IPS-NIHi7 (cell line): ENCODE measurements around the gene MATCAP1.
A peak's percentile ranks its signal among the peaks of the same experiment; 100 is the strongest.

ENCODE experiments used
- DNase-seq: peaks from one replicate; pipeline ENCODE4 v3.0.0; 2012; ENCODE audit warnings: mixed read lengths; ENCODE audit errors: extremely low spot score

The MATCAP1 gene

DNA sequence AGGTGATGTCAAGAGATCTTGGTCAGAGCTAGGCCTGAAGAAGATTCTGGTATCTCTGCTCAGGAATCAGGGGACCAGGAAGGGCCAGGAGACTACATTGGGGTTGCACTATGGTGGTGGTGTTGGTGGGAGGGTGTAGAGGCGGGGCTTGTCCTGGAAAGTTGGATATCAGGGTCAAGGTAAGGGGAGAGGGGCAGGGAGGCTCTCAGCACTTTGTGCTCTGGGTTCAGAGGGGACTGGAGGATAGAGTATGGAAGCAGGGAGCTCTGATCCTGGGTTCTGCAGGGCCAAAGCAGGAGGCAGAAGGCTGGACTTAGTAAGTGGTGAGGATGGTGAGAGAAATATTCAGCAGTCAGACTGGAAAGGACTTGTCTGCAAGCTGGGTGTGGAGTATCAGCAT is 10.4 kb downstream of the MATCAP1 start:
- no peak for DNase-seq

DNA sequence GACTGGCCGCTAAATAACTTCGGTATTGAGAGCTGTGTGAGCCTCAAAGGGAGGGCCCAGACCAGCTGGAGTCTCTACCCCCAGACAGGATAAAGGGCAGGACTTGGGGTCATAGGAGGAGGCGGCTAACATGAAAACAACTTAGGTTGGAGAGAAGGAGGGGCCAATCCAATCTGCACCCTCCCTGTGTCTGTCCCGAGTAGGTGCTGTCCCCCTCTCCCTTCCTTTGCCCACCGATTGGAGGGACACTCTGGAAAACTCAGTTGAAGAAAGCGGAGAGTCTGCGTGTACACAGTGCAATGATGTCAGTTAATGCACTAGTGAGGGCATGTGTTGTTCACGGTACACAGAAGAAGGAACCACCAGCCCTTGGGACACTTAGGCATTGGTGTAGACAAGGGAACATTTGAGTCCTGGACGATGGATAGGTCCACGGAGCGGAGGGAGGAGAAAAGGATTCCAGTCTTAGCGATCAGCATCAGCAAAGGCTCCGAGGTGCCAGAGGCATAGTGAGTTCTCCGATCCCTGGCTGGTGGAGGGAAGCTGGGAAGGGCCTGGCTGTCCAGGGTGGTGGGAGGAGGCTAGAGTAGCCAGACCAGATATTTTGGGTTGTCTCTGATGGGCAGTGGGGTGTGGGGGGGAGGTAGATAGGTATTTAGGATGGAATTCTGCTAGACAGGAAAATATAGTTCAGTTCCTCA is 12.7 kb downstream of the MATCAP1 start:
- DNase-seq = no peak

DNA sequence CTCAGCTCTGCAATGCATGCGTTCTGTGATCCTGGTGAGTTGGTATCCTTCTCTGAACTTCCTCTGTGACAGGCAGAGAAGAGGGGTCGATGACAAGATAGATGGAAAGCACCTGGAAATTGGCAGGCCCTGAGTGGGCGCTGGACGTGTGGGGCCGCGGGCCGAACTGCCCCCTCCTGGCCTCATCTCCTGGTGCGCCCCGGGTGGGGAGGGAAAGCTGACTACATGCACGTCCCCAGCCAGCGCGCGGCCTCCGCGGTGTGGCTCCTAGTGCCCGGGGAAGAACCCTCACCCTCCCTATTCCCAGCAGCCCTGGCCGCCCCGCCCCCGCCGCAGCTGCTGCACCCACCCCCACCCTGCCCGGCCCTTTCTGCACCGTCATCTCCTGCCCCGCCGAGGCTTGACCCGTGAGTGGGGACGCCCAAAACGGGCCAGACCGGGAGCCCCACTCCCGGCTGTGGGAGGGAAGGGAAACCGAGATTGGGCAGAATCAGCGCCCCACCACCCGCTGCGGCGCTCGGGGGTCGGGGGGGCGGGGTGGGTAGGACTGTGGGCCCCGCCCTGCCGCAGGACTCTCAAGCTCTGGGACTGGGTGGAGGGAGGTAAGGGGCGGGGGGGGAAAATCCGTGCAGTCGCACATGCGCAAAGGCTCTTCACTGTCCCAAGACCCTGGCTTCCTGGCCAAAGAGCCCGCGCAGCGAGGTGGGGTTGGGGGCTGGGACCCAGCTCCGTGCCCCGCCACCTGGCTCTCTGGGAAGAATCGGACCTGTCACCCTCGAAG is 13.4 kb downstream of the MATCAP1 start, which contains the start of gene NOL3:
Gene NOL3 (plus strand): TSS at position 371 of the 781 bp plus-strand sequence.
- DNase-seq = peak; percentile 83

- peak; percentile 71 for DNase-seq
Measured at GRCh38 chr16:67169642-67170167, 14.1 kb downstream of the MATCAP1 start.

DNA sequence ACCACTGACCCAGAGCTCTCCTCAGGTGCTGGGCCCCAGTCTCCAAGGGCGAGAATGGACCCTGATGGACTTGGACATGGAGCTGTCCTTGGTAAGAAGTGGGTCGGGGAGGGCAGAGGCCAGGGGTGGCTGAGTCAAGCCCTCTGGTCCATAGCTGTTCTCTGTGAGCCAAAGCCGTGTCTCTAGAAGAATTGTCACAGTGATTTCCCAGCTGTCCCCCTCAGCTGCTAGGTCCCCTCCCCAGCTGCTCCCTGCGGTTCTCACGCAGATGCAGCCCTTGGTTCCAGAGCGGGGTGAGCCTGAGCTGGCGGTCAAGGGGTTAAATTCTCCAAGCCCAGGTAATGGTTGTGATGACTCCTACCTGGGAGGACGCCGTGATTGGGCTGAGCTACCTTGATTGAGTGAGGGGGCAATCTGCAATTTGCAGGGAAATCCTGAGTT is 14.7 kb downstream of the MATCAP1 start:
- no peak for DNase-seq

DNA sequence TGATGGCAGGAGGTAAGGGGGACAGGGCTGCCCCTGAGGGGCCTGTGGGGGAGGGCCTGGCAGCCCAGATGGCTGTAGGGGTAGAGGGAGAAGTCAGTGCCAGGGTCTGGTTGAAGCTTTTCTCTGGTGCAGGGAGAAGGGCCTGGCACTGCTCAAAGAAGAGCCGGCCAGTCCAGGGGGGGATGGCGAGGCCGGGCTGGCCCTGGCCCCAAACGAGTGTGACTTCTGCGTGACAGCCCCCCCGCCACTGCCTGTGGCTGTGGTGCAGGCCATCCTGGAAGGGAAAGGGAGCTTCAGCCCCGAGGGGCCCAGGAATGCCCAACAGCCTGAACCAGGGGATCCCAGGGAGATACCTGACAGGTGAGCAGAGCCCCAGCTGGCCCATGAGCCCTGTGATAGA is 16.2 kb downstream of the MATCAP1 start:
- no peak for DNase-seq

DNA sequence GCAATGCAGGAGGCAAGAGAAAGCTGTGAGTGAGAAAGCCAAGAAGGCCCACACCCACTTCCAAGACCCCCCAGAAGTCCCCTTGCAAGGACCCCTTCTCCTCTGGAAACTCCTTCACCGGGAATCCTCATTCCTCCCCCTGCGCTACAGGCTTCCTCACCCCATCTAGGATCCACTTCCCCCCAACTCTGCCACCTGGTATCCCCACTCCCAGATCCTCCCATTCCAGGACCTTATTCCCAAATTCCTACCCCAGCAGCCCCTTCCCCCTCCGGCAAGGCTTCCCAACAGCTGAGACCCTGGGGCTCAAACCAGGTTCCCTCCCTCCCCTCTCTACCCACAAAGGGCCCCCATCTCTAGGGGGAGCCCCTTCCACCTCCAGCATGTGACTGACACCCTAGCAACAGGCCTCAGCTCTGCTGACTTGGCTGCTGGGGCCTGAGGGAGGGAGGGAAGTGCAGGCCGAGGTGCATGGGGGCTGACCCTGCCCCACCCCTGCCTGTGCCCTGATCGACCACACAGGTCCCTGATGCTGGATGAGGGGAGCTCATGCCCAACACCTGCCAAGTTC is 17.1 kb downstream of the MATCAP1 start:
- no peak for DNase-seq

DNA sequence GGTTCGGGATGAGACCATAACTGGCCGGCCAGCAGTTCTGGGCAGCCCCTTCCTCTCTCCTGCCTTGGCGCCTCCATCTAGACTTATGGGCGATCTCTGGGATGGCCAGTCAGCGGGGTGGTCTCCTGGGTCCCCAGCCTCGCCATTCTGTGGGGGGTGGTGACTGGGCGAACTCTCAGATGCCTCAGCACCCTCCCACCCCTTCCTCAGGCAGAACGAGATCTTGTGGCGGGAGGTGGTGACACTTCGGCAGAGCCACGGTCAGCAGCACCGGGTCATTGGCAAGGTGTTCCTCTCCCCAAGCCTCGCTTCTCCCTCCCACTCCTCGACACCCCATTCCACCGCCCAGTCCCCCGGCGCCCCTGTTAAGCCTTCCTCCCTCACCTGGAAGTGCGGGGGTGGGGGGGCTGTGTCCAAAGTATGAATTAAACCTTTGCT is 17.6 kb downstream of the MATCAP1 start:
- no peak for DNase-seq

DNA sequence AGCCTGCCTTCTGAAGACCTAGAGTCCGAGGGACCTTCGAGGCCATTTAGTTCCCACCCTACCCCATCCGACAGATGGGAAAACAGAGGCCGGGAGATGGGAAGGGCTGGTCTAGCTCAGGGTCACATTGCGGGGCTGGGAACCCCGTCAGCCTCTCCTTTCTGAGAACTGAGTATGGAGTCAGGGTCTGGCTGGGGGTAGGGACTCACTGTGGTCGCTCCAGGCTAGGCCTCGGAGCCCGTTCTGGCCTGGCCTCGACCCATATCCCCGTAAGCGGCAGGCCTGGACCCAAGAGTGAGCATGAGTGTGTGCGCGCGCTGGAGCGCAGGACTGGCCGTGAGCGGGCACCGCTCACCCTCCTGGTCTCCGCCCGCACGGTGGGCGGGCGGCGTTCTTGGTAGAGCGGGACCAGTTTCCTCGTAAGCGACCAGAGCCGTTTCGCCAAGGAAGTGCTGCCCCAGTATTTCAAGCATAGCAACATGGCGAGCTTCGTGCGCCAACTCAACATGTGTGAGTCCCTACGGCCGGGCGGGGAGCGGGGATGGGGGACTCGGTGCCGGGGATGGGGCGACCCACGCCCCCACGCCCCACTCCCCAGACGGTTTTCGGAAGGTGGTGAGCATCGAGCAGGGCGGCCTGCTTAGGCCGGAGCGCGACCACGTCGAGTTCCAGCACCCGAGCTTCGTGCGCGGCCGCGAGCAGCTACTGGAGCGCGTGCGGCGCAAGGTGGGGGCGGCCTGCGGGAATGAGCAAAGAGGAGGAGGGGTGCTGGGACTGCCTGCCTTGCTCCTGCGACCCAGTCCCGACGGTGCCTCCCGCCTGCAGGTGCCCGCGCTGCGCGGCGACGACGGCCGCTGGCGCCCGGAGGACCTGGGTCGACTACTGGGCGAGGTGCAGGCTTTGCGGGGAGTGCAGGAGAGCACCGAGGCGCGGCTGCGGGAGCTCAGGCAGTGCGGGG is 18.4 kb downstream of the MATCAP1 start:
- no peak for DNase-seq

GRCh38 chr16:67164599-67165061 is 19.1 kb downstream of the MATCAP1 start, which contains the start of gene HSF4:
TSS of gene HSF4 (plus strand) at chr16:67164745. CDS start at chr16:67164812, 67 bp downstream.
- DNase-seq = no peak

DNA sequence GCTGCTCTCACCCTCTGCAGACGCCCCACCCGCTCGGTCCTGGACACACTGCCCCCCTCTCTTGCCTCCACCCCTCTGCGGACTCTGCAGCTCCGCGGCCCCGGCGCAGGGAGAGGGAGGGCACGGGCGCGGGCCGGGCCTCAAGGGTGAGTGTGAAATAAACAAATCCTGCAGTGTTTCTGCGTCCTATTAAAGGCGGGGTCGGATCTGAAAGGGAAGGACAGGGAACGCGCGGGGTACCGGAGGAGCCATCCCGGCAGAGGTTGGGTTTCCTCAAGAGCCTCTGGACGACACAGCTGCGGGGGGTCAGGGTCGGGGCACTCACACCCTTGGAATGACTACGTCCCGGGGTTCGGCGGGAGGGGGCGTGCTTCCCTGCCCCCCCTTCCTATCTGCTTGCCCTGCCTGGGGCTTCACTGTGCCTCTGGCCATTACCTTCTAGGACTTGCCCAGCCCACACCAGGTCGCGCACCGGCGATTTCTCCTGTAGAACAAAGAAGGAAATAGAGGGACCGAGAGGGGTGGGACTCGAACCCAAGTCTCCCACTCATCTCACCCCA is 19.7 kb downstream of the MATCAP1 start:
- DNase-seq = no peak

- DNase-seq = no peak
Measured at GRCh38 chr16:67163164-67163998, 20.4 kb downstream of the MATCAP1 start.

GRCh38 chr16:67162506-67163163 is 21.1 kb downstream of the MATCAP1 start:
- no peak for DNase-seq

DNA sequence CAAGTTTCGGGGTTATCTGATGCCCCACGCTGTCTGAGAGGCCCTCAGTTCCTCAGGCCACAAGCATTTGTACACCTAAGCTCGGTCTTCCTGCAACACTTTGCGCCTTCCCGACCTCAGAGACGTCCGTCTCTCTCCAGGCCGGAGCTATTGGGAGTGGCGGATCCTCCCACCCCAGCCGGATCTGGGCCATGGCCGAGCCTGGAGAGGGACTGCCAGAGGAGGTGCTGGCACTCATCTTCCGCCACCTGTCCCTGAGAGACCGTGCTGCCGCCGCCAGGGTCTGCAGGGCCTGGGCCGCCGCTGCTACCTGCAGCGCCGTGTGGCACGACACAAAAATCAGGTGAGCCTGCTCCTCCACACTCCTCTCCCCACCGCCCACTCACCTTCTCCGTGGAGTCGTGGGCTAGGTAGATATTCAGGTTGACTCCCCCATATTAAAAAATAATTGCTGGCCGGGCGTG is 22.1 kb downstream of the MATCAP1 start:
- no peak for DNase-seq

GRCh38 chr16:67158637-67159600 is 24.8 kb downstream of the MATCAP1 start:
- DNase-seq = no peak

GRCh38 chr16:67157892-67158635 is 25.7 kb downstream of the MATCAP1 start:
- no peak for DNase-seq

DNA sequence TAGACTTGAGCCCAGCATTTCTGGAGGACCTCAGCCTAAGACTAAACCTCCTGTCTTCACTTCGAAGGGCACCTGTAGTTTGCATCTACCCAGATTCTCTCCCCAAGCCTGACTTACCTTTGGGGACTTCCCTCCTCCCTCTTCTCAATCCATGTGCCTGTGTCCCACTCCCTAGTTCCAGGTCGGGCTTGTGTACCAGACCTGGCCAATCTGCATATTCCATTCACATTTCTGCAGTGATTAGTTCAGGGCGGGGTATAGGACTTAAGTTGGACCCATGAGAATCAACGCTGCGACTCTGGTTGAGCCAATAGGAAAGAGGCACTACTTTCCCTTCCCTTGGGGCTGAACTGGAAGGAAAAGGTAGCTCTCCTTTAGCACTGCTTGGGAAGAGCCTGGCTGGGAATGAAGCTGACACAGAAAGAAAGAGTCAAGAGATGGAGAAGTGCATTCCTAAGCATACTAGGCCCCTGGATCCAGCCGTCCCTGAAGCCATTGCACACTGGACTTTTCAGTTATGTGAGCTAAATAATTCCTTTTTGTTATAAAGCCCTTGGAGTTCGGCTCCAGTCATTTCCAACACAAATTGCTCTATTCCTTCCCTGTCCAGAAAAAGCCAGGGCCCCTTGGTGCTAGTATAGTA is 26.5 kb downstream of the MATCAP1 start:
- no peak for DNase-seq
